NCI-H2029 treated with DMSO at 0.1 percent for 48 hours (cell line): Measurements from ENCODE around the gene SMPDL3A.
A peak's percentile ranks its signal among the peaks of the same experiment; 100 is the strongest.

ENCODE experiments used
- DNase-seq: peaks from one replicate; lab custom pipeline; 2025; lab: John Stamatoyannopoulos, UW

The SMPDL3A gene

DNA sequence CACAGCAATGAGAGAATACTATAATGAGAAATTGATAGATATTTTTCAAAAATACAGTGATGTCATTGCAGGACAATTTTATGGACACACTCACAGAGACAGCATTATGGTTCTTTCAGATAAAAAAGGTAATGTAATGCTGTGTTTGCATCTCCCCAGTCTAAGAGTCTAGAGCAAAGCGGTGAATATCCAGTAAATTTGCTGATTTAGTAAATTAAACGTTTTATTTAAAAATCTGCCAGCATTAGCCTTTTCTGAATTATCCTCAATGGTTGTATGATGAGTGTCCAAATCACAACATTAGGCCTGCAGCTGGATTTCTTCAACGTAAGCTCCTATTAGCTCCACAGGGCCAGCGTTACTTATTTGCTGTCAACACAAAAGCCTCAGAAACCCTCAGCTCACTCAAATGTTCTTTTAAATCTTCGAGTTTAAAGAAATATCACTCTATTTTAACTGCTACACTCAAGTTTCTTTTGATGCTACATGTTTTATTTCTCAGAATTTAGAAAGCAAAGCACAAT lies 16.0 kb downstream of the SMPDL3A start:
- DNase-seq: no peak

DNA sequence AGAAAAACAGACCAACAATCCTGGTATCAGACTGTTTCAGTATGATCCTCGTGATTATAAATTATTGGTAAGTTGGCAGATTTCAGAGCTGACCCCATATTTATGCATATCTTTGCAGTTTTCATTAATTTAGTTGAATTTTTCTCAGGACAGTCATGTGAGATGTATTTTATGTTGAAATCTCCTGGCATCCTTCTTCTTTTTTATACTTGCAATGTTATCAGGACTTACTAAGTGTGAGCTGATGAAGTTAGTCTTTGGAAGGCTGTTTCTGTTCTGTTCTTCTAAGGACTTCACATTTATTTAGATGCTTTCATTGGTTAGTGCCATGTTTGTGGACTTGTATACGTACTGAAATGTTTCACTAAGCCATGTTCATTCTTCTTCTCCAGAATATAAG lies 17.2 kb downstream of the SMPDL3A start:
- DNase-seq: no peak

DNA sequence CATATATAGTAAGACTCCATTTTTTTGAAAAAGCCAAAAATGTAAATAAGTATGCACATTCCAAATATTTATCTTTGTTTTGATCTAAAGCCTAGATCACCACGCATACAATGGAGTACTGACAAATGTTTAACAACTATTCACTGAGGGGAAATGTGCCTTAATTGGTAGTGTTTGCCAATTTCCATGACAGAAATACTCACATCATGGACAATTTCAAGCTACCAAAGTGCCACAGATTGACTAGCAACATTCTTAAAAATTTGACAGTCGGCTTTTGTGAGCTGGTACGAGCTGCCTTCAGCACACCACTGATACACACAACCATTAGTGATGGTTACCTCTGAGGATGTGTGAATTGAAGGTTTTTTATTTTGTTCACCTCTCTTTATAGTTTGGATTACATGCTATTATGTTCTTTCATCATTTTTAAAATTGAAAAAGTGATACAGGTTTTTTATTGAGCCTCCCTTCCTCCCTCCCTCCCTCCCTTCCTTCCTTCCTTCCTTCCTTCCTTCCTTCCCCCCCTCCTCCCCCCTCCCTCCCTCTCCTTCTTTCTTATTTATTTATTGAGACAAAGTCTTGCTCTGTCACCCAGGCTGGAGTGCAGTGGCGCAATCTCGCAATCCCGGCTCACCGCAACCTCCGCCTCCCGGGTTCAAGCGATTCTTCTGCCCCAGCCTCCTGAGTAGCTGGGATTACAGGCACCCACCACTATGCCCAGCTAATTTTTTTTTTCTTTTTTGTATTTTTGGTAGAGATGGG lies 19.2 kb downstream of the SMPDL3A start:
- no peak for DNase-seq

DNA sequence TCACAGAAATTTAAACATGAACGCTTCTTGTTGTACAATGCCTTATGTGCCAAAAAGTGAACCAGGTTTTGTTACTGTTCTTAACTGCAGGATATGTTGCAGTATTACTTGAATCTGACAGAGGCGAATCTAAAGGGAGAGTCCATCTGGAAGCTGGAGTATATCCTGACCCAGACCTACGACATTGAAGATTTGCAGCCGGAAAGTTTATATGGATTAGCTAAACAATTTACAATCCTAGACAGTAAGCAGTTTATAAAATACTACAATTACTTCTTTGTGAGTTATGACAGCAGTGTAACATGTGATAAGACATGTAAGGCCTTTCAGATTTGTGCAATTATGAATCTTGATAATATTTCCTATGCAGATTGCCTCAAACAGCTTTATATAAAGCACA lies 19.9 kb downstream of the SMPDL3A start:
- DNase-seq: no peak

DNA sequence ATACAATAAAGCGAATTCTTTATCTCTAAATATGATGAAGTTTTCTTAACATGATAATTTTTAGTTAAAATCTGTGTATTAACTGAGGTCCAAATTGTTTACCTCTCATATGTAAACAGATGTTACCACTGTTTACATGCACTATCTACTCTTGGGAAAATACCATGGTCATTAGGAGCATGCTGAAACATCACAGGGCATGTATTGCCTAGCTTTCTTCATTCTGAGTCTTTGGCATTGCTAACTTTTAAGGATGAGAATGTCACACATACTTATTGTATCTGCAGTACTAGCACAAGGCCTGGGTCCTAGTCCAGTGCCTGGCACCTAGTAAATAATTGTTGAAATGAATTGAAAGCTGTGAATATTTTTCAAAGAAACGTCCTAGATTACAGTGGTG lies 20.6 kb downstream of the SMPDL3A start:
- no peak for DNase-seq

DNA sequence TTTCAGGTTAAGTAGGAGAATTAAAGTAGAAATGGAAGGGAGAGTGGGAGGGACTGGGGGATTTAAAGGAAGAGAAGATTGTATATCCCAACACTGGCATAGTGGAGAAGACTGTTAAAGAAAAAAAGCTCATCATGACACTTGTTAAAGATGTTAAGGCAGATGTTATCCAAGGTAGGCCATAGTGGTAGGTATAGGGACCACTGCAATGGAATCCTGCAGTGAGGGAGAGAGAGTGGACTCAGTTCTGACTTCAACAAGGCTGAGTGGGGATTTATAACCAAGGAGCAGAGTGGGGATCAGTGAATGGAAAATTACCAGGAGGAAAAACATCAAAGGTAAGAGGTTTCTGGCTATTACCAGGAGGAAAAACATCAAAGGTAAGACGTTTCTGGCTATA lies 21.1 kb downstream of the SMPDL3A start:
- no peak for DNase-seq

DNA sequence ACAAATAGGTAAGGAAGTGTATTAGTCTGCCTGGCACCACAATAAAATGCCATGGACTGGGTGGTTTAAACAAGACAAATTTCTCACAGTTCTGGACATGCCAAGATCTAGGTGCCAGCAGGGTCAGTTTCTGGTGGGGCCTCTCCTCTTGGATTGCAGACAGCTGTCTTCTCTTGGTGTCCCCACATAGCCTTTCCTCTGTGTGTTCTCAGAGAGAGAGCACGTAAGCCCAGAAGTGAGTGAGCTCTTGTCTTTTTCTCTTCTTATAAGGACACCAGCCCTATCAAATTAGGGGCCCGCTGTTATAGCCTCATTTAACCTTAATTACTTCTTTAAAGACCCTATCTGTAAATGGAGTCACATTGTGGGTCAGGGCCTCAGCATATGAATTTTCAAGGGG lies 28.3 kb downstream of the SMPDL3A start:
- no peak for DNase-seq

DNA sequence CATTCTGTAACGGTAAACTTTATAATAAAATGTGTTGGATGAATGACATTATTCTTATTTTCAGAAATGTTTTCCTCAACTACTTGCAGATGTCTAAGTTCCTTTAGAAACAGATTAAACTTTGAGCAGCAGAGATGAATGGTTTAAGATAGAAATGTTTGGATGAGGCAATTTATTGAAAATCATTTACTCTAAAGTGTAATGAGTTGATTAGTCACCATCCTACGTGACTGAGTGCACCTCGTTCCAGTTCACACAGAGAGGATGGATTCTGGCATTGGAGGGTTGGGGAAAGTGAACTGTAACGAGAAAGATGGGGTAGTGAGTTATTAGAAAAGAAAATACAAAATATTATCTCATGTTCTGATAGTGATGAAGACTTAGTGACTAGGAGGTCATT lies 28.7 kb downstream of the SMPDL3A start:
- no peak for DNase-seq

DNA sequence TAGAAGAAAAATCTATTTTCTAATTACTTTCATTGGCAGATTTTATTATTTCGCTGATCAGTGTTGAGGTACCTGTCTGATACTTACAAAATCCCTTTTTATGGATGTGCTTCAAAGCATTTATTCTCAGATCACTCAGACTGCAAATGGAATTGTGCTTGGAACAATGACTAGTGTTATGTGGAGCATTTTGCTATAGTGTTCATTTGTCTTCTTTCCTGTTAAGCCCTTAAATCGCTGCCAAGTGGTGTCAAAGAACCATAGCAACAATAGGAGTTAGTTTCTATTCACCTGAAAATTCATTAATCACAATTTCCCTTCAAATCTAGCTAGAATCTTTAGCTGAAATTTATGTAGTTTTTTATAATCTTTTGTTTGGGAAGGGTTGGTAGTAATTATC lies 29.8 kb downstream of the SMPDL3A start:
- peak; percentile 80 for DNase-seq

DNA sequence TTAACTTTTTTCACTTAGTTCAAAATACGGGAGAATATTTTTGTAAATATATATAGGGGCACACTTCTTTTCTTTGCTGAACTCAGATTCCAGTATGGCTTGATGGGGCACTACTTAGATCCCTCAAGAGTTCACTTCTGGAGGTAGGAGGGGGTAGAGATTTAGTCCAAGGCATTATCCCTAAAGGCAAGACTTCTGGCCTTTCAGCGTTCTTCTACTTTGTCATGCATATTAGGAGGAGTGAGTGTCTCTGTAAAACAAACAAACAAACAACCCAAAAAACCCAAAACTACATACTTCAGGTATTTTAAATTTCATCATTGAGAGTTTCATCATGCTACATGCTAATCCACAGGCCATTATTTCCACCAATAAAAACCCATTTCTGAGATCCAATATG lies 32.0 kb downstream of the SMPDL3A start:
- DNase-seq: no peak

DNA sequence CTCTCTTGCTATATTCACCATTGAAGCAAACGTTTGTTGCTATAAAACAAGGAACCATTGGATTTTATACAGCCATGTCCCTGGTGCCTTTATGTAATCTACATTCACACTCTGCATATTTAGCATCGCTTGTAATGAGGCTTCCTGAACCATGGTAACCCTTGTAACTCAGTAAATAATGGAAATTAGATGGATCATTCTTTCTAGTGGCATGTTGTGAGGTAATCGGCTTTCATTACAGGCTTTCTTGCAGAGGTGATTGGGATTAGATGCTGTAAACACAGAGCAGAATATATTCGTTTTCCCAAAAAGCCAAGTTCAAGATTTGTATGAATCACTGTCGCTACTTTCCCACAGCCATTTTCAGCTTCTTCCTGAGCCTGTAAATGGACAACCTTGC lies 36.1 kb downstream of the SMPDL3A start:
- no peak for DNase-seq

DNA sequence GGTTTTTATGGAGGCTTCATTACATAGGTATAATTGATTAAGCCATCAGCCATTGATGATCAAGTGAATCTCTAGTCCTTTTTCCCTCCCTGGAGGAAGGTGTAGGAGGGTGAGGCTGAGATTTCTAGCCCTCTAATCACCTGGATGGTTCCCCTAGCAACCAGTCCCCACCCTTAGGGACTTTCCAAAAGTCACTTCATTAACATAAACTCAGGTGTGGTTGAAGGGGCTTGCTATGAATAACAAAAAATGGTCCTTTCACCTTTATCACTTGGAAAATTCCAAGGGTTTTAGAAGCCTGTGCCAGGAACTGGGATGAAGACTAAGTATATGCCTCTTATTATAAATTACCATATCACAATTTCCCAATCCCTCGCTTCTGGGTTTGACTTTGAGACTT lies 40.4 kb downstream of the SMPDL3A start:
- DNase-seq: no peak

DNA sequence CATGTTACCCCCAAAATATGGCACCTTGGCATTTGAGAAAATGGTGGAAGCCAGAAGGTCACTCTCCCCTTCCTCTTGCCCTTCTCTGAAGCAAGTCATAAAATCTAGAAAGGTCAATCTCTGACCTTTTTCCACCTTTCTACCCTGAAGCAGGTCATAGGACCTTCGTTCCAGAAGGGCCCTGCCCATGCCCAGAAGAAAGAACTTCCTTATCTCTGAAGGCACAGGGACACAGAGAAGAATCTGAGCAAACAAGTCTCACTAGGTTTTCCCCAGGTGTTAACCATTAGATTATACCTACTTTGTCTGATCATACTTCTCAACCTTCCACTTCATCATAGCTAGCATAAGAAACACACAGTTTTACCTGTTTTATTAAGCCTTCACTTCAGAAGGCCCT lies 42.5 kb downstream of the SMPDL3A start:
- no peak for DNase-seq

DNA sequence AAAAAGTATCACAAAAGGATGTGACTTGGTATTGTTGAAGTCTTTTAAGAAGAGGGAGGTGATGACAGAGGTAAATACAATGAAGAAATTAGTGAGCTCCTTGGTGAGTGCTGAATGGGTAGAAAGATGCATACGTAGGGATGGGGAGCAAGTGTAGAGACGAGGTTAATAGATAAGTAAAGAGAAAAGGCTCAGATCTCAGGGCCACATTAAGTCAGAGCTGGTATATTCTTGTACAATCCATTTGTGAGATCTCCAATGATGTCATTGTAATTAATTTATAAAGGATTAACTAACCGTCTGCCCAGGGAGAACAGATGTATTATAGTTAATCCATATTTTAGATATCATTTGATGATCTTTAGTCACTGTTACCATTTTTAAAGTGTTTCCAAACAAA lies 43.4 kb downstream of the SMPDL3A start:
- DNase-seq: no peak

DNA sequence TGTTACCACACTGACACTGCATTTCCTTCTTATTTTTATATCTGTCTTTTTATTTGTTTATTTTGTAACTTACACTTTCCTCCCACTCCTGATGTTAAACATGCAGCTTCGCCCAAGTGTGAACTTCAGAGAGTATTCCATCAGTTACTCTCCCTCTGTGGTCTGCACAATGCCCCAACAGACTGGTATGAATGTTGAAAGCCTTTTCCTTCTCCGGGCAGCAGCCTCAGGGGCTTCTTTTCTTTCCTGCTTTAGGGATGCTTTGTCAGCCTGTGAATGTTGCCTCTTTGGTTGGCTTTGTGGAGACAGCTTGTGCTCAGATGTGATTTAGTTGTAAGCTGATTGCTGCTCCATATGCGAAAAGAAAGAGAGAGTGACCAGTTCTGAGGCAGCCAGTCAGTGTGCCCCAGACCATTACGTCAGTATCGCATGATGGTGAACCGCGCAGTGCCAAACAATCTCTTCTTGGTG lies 44.0 kb downstream of the SMPDL3A start:
- DNase-seq: no peak

DNA sequence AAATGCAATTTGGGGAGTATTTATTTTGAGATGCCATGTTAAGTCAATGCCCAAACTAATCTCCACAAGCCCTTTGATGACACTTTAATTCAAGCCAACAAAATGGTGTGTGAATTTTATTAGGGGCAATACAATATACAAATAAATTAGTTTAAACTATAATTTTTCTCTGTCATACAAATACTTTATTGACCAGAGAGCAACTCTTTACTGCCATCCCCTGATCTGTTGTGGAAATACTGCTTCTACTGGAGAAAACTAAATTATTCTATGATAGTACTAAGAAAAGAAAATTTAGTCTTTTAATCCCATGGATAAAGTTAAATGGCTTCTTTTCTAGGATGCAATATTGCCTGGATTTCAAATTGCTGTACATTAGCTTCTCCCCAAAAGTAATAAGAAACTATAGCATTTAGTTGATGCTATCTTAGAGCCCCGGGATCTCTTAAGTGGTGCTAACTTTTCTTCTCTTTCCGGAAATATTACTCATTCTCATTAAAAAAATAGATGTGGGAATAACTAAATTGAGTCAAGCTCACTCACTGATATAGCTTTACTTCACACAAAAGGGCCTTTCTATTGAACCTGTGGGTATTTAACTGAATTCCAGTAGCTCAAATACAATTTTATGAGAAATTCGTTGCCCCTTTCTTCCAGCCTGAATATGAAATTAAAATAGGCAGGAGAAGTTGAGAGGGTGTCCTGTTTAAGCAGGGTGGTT lies 49.2 kb downstream of the SMPDL3A start:
- peak; percentile 27 for DNase-seq

DNA sequence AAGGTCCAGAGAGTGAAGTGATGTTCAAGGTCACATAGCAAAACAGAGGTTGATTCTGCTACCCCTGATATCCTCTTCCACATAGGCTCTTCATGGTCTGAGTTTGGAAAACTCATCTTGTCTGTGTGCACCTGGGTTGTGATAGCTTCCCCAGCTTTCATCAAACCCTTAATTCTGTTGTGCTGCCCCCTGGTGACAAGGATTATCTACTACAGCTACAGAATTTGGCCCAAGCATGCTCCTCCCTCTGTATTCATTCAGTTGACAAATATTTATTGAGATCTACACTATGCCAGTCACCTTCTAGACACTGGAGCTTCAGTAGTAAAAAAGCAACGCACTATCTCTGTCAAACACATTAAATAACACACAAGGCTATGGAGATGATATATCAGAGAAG lies 50.4 kb downstream of the SMPDL3A start:
- peak; percentile 88 for DNase-seq

DNA sequence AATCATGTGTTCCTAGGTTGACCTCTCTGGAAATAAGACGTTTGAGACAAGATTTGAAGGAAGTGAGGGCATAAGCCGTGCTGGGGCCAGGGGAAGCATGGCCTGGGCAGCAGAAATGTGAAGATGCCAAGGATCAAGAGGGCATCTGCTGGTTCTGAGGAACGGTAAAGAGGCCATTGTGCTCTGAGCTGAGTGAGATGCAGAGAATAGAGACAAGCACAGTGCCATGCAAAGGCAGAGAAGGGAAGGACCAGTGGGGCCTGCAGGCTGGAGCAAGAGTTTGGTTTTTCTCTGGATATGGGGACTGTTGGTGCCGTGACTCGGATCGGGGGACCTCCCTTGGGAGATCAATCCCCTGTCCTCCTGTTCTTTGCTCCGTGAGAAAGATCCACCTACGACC lies 50.8 kb downstream of the SMPDL3A start:
- DNase-seq: no peak

DNA sequence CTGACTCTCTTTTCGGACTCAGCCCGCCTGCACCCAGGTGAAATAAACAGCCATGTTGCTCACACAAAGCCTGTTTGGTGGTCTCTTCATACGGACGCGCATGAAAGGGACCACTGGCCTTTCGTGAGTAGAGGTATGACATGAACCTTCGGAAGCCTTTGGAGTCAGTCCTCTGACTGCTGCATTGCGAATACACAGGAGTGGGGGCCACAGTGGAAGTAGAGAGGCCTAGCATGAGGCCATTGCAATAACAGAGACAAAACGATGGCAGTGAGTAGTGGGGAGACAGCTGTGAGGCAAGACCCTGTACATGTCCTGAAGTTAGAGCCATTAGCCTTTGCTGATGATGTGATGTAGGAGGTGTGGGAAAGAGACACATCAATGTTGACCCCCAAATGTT lies 56.4 kb downstream of the SMPDL3A start:
- no peak for DNase-seq

DNA sequence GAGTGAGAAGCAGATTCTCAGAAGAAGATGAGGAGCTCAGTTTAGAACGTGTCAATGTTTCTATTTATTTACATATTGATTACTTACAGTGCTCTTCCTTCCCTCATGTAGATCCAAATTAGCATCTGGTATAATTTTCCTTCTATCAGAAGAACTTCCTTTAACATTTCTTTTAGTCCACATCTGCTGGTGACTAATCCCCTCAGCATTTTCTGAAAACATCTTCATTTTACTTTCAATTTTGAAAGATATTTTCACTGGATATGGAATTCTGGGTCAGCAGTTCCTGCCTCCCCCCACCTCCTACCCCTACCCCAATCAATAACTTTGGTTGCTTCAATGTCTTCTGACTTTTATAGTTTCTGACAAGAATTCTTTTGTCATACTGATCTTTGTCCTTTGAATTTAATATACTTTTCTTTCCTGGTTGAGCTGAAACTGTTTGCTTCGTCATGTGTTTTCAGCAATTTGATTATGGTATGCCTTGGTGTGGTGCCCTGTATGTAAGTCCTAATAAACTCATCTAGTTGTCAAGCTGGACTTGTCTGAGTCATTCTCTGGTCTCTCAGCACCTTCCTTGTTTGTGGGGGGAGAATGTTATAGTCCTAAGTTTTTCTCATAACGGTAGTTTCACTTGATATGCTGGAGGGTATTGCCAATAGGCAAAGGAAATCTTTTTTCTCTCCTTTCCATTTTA lies 57.0 kb downstream of the SMPDL3A start:
- DNase-seq: no peak

DNA sequence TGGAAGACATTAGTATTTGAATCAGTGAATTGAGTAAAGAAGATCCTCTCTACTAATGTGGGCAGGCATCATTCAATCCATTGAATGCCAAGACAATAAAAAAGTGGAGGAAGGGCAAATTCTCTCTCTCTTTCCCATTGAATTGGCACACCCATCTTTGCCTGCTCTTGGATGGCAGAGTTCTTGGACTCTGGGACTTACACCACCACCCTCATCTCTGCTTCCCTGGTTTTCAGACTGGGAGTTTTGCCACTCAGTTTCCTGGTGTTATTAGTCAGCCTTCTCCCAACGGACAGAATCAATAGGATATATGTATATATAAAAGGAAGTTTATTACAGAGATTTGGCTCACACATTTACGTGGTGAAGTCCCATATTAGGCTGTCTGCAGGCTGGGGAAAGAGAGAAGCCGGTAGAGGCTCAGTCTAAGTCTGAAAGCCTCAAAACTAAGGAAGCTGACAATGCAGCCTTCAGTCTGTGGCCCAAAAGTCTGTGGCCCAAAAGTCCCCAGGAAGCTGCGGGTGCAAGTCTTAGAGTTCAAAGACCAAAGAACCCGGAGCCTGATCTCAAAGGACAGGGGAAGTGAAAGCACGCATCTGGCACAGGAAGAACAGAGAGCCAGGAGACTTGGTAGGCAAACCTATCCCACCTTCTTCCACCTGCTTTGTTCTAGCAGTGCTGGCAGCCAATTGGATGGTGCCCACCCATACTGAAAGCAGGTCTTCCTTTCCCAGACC lies 64.4 kb downstream of the SMPDL3A start:
- DNase-seq: no peak
